ENCODE data around the gene USP30. TPM values are rescaled to one million over a fixed set of nuclear protein-coding genes. Genes with fewer than 3 reads are reported as not detected.
A peak's percentile ranks its signal among the peaks of the same experiment; 100 is the strongest.

Gene USP30
- total and polyA plus RNA-seq, 9 of the 15 experiments (the other 6 are each of a cell fraction or from before 2014, with no cell fraction given), result 1.4 to 15.2 (median 7.0) TPM

DNA sequence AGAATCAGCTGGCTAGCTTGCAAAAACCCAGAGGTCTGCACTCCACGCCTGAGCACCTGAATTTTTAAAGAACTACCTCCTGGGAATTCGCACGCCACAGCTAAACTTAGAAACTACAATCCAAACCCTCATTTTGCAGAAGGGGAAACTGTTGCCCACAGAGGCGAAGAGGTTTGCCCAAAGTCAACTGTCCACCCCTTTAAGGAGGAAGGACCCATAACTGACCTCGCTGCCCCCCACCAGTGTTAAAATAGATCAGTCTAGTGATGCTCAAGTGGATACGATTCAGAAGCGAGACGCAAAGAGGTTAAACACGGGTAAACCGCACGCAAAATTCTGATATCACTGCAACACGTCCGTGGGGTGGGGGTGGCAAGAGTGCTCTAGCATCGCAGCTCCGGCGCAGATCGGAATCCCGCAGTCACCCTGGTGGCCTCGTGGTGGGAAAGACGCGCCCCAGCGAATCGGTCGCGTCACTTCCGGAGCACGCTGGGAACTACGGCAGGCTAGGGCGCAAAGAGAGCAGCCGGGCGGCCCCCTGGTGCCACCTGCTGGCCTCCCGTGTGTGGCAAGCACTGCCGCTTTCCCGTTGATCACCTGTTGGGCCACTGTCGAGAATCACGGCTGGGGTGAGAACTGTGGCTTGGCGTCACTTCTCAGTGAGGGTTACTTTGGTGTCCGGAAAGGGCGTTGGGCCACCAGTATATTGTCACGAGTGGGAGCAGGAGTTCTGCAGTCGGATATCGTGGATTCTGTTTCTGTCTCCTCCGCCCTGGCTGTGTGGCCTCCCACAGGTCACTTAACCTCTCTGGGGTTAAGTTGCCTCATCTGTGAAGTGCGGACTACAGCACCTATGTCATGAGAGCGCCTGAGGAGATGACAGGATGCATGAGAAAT, 40.9 kb downstream of the USP30 start, which contains the start of gene ALKBH2 (continued):
- TF ChIP-seq RBM15 (IDR thresholded peaks at IDR 0.05; ENCODE audit: insufficient read depth, low read length) (no peak), ZSCAN32 (CRISPR knock-in tag; IDR thresholded peaks at IDR 0.05) (no peak), ZNF140 (CRISPR knock-in tag; IDR thresholded peaks at IDR 0.05) (no peak), ZNF174 (CRISPR knock-in tag; IDR thresholded peaks at IDR 0.05) (no peak), ZNF57 (CRISPR knock-in tag; IDR thresholded peaks at IDR 0.05) (no peak), NR2C2 (CRISPR knock-in tag; IDR thresholded peaks at IDR 0.05) (peak; percentile 80), NR2C2 (tag; IDR thresholded peaks at IDR 0.05) (peak; percentile 89)
- TF ChIP-seq, protein P1, sequence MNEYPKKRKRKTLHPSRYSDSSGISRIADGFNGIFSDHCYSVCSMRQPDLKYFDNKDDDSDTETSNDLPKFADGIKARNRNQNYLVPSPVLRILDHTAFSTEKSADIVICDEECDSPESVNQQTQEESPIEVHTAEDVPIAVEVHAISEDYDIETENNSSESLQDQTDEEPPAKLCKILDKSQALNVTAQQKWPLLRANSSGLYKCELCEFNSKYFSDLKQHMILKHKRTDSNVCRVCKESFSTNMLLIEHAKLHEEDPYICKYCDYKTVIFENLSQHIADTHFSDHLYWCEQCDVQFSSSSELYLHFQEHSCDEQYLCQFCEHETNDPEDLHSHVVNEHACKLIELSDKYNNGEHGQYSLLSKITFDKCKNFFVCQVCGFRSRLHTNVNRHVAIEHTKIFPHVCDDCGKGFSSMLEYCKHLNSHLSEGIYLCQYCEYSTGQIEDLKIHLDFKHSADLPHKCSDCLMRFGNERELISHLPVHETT (CRISPR knock-in tag; conservative IDR thresholded peaks at IDR 0.05 in 1 of 2, IDR thresholded peaks at IDR 0.05 in 1 of 2), result peak in 1 of 2 experiments; percentile 47; a peak in 1 of 4 replicates
- TF ChIP-seq, protein P2, sequence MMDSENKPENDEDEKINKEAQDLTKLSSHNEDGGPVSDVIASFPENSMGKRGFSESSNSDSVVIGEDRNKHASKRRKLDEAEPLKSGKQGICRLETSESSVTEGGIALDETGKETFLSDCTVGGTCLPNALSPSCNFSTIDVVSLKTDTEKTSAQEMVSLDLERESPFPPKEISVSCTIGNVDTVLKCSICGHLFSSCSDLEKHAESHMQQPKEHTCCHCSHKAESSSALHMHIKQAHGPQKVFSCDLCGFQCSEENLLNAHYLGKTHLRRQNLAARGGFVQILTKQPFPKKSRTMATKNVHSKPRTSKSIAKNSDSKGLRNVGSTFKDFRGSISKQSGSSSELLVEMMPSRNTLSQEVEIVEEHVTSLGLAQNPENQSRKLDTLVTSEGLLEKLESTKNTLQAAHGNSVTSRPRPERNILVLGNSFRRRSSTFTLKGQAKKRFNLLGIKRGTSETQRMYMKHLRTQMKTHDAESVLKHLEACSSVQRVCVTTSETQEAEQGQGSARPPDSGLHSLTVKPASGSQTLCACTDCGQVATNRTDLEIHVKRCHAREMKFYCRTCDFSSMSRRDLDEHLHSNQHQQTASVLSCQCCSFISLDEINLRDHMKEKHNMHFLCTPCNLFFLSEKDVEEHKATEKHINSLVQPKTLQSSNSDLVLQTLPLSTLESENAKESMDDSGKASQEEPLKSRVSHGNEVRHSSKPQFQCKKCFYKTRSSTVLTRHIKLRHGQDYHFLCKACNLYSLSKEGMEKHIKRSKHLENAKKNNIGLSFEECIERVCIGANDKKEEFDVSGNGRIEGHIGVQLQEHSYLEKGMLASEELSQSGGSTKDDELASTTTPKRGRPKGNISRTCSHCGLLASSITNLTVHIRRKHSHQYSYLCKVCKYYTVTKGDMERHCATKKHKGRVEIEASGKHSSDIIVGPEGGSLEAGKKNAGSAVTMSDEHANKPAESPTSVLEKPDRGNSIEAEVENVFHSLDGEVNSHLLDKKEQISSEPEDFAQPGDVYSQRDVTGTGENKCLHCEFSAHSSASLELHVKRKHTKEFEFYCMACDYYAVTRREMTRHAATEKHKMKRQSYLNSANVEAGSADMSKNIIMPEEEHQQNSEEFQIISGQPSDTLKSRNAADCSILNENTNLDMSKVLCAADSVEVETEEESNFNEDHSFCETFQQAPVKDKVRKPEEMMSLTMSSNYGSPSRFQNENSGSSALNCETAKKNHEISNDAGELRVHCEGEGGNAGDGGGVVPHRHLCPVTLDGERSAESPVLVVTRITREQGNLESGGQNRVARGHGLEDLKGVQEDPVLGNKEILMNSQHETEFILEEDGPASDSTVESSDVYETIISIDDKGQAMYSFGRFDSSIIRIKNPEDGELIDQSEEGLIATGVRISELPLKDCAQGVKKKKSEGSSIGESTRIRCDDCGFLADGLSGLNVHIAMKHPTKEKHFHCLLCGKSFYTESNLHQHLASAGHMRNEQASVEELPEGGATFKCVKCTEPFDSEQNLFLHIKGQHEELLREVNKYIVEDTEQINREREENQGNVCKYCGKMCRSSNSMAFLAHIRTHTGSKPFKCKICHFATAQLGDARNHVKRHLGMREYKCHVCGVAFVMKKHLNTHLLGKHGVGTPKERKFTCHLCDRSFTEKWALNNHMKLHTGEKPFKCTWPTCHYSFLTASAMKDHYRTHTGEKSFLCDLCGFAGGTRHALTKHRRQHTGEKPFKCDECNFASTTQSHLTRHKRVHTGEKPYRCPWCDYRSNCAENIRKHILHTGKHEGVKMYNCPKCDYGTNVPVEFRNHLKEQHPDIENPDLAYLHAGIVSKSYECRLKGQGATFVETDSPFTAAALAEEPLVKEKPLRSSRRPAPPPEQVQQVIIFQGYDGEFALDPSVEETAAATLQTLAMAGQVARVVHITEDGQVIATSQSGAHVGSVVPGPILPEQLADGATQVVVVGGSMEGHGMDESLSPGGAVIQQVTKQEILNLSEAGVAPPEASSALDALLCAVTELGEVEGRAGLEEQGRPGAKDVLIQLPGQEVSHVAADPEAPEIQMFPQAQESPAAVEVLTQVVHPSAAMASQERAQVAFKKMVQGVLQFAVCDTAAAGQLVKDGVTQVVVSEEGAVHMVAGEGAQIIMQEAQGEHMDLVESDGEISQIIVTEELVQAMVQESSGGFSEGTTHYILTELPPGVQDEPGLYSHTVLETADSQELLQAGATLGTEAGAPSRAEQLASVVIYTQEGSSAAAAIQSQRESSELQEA (IDR thresholded peaks at IDR 0.05; ENCODE audit: low read depth), result peak; percentile 64
- TF ChIP-seq, protein P3, sequence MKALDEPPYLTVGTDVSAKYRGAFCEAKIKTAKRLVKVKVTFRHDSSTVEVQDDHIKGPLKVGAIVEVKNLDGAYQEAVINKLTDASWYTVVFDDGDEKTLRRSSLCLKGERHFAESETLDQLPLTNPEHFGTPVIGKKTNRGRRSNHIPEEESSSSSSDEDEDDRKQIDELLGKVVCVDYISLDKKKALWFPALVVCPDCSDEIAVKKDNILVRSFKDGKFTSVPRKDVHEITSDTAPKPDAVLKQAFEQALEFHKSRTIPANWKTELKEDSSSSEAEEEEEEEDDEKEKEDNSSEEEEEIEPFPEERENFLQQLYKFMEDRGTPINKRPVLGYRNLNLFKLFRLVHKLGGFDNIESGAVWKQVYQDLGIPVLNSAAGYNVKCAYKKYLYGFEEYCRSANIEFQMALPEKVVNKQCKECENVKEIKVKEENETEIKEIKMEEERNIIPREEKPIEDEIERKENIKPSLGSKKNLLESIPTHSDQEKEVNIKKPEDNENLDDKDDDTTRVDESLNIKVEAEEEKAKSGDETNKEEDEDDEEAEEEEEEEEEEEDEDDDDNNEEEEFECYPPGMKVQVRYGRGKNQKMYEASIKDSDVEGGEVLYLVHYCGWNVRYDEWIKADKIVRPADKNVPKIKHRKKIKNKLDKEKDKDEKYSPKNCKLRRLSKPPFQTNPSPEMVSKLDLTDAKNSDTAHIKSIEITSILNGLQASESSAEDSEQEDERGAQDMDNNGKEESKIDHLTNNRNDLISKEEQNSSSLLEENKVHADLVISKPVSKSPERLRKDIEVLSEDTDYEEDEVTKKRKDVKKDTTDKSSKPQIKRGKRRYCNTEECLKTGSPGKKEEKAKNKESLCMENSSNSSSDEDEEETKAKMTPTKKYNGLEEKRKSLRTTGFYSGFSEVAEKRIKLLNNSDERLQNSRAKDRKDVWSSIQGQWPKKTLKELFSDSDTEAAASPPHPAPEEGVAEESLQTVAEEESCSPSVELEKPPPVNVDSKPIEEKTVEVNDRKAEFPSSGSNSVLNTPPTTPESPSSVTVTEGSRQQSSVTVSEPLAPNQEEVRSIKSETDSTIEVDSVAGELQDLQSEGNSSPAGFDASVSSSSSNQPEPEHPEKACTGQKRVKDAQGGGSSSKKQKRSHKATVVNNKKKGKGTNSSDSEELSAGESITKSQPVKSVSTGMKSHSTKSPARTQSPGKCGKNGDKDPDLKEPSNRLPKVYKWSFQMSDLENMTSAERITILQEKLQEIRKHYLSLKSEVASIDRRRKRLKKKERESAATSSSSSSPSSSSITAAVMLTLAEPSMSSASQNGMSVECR (CRISPR knock-in tag; IDR thresholded peaks at IDR 0.05), result peak; percentile 84

All from K562 (cell line).